ENCODE data around the gene RBFOX2. TPM values are rescaled to one million over a fixed set of nuclear protein-coding genes. Genes with fewer than 3 reads are reported as not detected.

Gene RBFOX2
- polyA plus RNA-seq, 1 experiment: 222 TPM

- TF ChIP-seq, protein P1, sequence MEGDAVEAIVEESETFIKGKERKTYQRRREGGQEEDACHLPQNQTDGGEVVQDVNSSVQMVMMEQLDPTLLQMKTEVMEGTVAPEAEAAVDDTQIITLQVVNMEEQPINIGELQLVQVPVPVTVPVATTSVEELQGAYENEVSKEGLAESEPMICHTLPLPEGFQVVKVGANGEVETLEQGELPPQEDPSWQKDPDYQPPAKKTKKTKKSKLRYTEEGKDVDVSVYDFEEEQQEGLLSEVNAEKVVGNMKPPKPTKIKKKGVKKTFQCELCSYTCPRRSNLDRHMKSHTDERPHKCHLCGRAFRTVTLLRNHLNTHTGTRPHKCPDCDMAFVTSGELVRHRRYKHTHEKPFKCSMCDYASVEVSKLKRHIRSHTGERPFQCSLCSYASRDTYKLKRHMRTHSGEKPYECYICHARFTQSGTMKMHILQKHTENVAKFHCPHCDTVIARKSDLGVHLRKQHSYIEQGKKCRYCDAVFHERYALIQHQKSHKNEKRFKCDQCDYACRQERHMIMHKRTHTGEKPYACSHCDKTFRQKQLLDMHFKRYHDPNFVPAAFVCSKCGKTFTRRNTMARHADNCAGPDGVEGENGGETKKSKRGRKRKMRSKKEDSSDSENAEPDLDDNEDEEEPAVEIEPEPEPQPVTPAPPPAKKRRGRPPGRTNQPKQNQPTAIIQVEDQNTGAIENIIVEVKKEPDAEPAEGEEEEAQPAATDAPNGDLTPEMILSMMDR (IDR thresholded peaks at IDR 0.05; ENCODE audit: insufficient read depth, low read depth, low read length): no peak
- DNase-seq (ENCODE audit: low read depth): no peak
- H3K4me3 ChIP-seq (ENCODE audit: low read depth, low read length): no peak overlapping the region
- ChIA-PET POLR2A (no interaction called here), CTCF (interaction anchor here (0.6 to 2.8 kb wide), 6 partner anchors 11 to 291 kb away, joined by 3 to 10 read pairs (median 4); no protein-coding TSS in a partner anchor)
- no peaks in the 10 kb centered on the region for H3K36me3 ChIP-seq (ENCODE audit: control insufficient read depth, insufficient read depth, low read length)
- H3K27me3 ChIP-seq (ENCODE audit: control insufficient read depth, insufficient read depth, low read length): no peaks in the 10 kb centered on the region
Measured at GRCh38 chr22:35918456-35918855, 110.2 kb downstream of the RBFOX2 start.

DNA sequence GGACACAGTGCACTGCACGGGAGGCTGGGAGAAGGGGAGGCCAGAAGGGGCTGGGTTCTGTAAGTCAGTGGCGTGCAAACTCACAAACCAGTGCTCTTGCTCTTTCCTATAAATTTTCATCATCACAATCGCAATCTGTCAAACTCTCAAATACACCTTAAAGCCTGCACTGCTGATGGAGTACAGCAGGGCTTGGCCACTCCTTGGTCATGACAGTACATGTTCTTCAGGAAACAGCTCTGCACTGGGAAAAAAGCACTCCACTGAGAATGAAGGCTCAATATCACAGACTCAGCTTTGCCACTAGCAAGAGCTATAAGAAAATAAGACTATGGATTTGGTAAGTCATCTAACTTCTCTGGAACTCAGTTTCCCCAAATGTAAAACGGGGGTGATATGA lies 111.0 kb downstream of the RBFOX2 start:
- H3K36me3 ChIP-seq (ENCODE audit: control insufficient read depth, insufficient read depth, low read length): no peaks in the 10 kb centered on the region
- ChIA-PET POLR2A (no interaction called here), CTCF (interaction anchor here (0.6 to 2.8 kb wide), 4 partner anchors 17 to 290 kb away, joined by 3 to 10 read pairs (median 5); no protein-coding TSS in a partner anchor)
- no peak overlapping the region for H3K4me3 ChIP-seq (ENCODE audit: low read depth, low read length)
- no peaks in the 10 kb centered on the region for H3K27me3 ChIP-seq (ENCODE audit: control insufficient read depth, insufficient read depth, low read length)
- TF ChIP-seq, protein P1 (IDR thresholded peaks at IDR 0.05; ENCODE audit: insufficient read depth, low read depth, low read length): no peak
- no peak for DNase-seq (ENCODE audit: low read depth)

DNA sequence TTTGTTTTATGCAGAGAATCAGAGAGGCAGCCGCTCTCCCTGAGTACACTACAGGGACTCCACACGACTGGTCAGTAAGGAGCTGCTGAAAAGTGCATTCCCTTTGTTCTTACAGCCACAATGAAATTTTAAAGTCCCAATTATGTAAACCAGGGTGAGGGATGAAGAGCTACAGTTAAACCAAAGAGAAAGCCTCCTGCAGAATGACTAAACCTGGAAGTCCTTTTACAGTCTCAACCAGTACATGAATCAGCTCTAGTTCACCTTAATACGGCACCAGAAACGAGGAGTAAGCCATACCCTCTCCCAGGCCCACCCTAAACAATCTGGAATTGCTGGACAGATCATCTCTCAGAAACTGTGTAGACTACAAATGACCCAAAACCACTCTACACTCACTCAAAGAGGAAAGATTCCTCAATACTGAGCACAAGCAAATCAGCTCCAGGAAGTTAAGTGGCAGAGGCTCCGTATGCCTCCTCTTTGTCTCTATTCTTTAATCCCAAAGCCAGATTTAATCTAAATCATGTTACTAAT lies 113.1 kb downstream of the RBFOX2 start:
- no peak for DNase-seq (ENCODE audit: low read depth)
- TF ChIP-seq, protein P1 (IDR thresholded peaks at IDR 0.05; ENCODE audit: insufficient read depth, low read depth, low read length): no peak

GRCh38 chr22:35914665-35915476 lies 113.8 kb downstream of the RBFOX2 start:
- no peaks in the 10 kb centered on the region for H3K27me3 ChIP-seq (ENCODE audit: control insufficient read depth, insufficient read depth, low read length)
- TF ChIP-seq, protein P1 (IDR thresholded peaks at IDR 0.05; ENCODE audit: insufficient read depth, low read depth, low read length): no peak
- ChIA-PET POLR2A (interaction anchor here (0.6 to 1.1 kb wide), 2 partner anchors 14 to 287 kb away, joined by 3 to 5 read pairs; no protein-coding TSS in a partner anchor), CTCF (interaction anchor here (0.6 to 3.1 kb wide), 14 partner anchors 13 to 564 kb away, joined by 3 to 15 read pairs (median 4); no protein-coding TSS in a partner anchor)
- H3K36me3 ChIP-seq (ENCODE audit: control insufficient read depth, insufficient read depth, low read length): no peaks in the 10 kb centered on the region
- no peak for DNase-seq (ENCODE audit: low read depth)
- H3K4me3 ChIP-seq (ENCODE audit: low read depth, low read length): peak overlapping the region; percentile 40

More for the DNA sequence above, 113.1 kb downstream of the RBFOX2 start:
- ChIA-PET POLR2A (interaction anchor here (0.6 to 1.1 kb wide), 2 partner anchors 15 to 288 kb away, joined by 3 to 5 read pairs; no protein-coding TSS in a partner anchor), CTCF (interaction anchor here (0.6 to 2.5 kb wide), 14 partner anchors 14 to 564 kb away, joined by 3 to 8 read pairs (median 4); no protein-coding TSS in a partner anchor)
- Histone ChIP-seq H3K36me3 (ENCODE audit: control insufficient read depth, insufficient read depth, low read length) (no peaks in the 10 kb centered on the region), H3K4me3 (ENCODE audit: low read depth, low read length) (no peak overlapping the region), H3K27me3 (ENCODE audit: control insufficient read depth, insufficient read depth, low read length) (no peaks in the 10 kb centered on the region)

DNA sequence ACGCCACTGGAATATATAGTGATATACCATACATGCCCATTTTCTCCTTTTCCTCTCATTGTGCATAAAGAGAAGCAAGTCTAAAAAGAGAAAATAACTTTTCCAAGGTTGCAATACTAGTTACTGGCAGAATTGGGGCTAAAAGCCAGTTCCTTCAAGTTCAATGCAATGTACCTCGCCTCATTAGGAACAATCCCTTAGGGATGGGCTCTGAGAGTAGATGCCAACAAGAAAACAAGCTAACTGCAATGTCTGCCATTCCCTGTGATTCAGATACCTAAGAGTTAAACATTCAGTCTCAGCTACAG lies 114.3 kb downstream of the RBFOX2 start:
- TF ChIP-seq, protein P1 (IDR thresholded peaks at IDR 0.05; ENCODE audit: insufficient read depth, low read depth, low read length): no peak
- ChIA-PET POLR2A (no interaction called here), CTCF (interaction anchor here (1.3 to 3.1 kb wide), 6 partner anchors 12 to 483 kb away, joined by 3 to 15 read pairs (median 5); no protein-coding TSS in a partner anchor)
- no peak for DNase-seq (ENCODE audit: low read depth)
- no peak overlapping the region for H3K4me3 ChIP-seq (ENCODE audit: low read depth, low read length)
- H3K36me3 ChIP-seq (ENCODE audit: control insufficient read depth, insufficient read depth, low read length): no peaks in the 10 kb centered on the region
- H3K27me3 ChIP-seq (ENCODE audit: control insufficient read depth, insufficient read depth, low read length): no peaks in the 10 kb centered on the region
